GM21381 (cell line): Measurements from ENCODE around the gene LILRA2.
"Not testable (repeated sequence)": the region's sequence is repeated elsewhere in the genome, so short reads cannot be mapped to it uniquely, and the experiment has no call there.

Source experiments
- ATAC-seq: cut with Tn5 transposase; IDR thresholded peaks from one replicate; pipeline ENCODE4 v1.9.1; 2021; ENCODE audit warnings: mild to moderate bottlenecking, moderate library complexity; ENCODE audit not compliant: unreplicated experiment

The LILRA2 gene

GRCh38 chr19:54608205-54608604, 34.6 kb downstream of the LILRA2 start:
- ATAC-seq = no peak

GRCh38 chr19:54608792-54609191, 35.2 kb downstream of the LILRA2 start:
- no peak for ATAC-seq

DNA sequence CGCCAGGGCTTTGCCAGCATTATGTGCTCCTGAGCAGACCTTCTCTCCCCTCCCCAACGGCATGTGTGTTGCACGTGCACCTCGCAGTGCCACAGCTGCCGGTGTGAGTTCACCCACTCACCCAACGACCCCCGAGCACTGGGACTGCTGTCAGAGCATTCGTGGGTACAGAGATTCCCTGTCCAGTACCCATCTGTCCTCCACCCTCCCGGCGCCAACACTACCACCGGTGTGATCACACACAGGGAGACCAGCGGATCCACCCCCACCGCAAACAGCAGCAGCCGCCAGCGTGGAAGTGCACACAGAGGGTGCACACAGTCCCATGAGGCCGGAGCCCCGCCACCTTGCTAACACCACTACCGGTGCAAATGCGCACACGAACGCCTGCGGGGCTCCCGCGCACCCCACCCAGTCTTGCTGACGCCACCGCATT, 35.8 kb downstream of the LILRA2 start:
- ATAC-seq = no peak

DNA sequence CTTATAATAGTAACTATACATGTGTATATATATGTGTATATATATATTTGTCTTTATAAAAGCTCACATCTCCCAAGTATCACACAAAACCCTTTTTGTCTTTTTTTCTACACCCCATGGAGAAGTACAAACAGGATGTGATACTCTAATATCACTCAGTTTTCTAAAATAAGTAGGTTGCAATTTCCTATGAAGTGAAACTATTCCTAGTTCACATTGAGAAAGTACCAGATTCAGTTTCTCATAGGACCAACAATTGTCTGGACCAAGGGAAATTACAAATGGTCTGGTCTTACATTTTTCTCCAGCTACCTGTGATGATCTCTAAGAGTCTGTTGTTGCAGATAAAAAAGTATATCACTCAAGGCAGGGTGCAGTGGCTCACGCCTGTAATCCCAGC, 38.8 kb downstream of the LILRA2 start:
- ATAC-seq = no peak

GRCh38 chr19:54614726-54615125, 41.1 kb downstream of the LILRA2 start:
- ATAC-seq = no peak

DNA sequence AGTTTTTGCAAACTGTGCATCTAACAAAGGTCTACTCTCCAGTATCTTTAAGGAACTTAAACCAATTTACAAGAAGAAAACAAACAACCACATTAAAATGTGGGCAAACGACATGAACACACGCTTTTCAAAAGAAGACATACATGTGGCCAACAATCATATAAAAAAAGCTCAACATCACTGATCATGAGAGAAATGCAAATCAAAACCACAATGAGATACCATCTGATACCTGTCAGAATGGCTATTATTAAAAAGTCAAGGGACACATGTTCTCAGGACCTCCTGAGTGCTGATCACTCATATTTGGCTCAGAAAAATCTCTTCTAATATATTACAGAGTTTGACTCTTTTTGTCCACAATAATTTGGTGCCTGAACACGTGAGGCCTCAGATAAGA, 42.5 kb downstream of the LILRA2 start:
- ATAC-seq = no peak

- ATAC-seq = peak; percentile 85
Observed at GRCh38 chr19:54616821-54617560, 43.4 kb downstream of the LILRA2 start.

GRCh38 chr19:54620464-54620863, 46.9 kb downstream of the LILRA2 start:
- ATAC-seq = no peak

DNA sequence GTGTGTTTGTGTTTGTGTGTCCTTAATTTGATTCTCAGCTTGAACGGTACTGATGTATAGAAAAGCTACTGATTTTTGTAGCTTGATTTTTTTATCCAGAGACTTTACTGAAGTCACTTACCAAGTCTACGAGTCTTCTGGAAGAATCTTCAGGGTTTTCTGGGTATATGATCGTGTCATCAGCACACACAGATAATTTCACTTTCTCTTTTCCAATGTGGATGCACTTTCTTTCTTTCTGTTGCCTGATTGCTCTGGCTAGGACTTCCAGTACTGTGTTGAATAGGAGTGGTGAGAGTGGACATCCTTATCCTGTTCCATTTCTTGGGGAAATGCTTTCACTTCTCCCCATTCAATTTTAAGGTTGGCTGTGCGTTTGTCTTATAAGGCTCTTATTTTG, 48.8 kb downstream of the LILRA2 start:
- ATAC-seq = no peak

DNA sequence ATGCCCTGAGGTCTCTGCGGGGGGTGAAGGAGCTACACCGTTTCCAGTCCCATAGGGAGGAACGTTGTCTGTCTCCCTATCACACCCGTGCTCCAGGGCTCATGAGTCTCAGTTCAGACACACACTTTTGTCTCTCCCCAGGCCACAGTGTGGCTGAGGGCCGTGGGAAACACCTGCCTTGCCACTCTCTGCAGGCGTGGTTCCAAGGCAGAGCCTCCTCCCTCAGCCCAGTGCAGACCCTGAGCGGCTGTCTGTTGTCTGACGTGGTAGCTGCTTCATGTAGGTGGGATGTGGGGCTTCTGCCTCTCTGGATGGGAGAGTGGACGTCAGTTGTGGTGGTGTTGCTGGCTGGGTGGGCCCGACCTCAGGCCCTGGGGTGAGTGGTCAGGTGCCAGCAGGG, 50.6 kb downstream of the LILRA2 start:
- ATAC-seq = not testable (repeated sequence)

DNA sequence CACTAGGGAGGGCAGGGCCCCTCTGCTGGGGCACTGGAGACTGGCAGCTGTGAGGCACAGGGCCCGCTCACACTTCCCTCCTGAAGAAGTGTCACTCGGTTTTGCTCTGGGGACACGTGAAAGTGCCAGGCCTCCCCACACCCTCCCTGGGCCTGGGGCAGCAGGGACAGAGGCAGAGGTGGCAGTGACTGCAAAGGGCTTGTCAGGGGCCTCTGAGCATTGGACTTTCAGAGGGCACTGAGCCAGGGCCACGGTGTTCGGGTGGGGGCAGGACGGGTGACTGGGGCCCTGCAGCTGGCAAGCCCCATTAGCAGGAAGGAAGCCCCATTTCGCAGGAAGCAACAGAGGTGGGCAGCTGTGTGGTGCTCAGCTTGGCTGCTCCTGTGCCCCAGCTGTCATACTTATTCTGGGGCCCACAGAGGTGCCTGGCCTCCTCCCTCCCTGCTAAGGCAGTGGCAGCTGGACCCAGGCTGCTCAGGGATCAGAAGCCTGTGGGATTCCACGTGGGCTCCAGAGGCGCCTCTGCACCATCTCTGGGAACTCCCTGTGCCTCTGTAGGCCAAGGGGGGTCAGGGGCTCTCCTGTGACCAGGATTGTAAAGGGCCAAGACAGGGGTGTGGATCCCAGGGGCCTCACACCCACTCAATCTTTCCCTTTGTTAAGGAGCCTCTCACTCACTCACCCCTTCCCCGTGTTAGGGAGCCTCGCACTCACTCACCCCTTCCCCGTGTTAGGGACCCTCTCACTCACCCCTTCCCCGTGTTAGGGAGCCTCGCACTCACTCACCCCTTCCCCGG, 51.5 kb downstream of the LILRA2 start:
- not testable (repeated sequence) for ATAC-seq

DNA sequence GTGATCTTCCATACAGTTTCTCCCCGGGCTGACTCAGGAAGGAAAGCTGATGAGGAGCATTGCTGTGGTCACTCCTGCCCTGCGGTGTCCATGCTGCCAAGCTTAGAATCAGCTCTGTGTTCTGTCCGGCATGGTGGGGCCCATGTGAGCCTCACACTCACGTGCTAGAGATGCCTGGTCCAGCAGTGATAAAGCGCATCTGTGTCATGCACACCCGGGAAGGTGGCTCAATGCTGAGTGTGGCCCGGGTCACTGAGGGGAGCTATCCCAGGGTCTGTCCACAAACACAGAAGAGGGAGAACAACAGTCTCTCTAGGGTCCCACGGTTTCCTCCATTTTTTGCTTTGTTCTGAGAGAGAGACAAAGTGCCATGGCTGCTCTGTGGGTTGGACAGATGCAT, 53.2 kb downstream of the LILRA2 start:
- no peak for ATAC-seq

- not testable (repeated sequence) for ATAC-seq
Observed at GRCh38 chr19:54627912-54628311, 54.3 kb downstream of the LILRA2 start.

DNA sequence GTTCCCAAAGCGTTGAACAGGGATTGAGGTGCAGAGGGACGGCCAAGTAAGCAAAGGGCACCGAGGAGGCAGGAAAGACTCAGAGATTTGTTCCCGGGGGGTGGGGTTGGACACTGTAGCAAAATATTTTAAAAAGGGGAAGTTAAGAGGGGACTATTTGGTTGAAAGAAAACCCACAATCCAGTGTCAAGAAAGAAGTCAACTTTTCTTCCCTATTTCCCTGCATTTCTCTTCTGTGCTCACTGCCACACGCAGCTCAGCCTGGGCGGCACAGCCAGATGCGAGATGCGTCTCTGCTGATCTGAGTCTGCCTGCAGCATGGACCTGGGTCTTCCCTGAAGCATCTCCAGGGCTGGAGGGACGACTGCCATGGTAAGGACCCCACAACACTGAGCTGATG, 56.7 kb downstream of the LILRA2 start, which contains the start of gene LILRB1:
TSS of gene LILRB1 (plus strand) at position 223 of the 400 bp plus-strand sequence. CDS start 590 bp downstream, outside the sequence.
- ATAC-seq = not testable (repeated sequence)

GRCh38 chr19:54630782-54631181, 57.2 kb downstream of the LILRA2 start:
- ATAC-seq = no peak

DNA sequence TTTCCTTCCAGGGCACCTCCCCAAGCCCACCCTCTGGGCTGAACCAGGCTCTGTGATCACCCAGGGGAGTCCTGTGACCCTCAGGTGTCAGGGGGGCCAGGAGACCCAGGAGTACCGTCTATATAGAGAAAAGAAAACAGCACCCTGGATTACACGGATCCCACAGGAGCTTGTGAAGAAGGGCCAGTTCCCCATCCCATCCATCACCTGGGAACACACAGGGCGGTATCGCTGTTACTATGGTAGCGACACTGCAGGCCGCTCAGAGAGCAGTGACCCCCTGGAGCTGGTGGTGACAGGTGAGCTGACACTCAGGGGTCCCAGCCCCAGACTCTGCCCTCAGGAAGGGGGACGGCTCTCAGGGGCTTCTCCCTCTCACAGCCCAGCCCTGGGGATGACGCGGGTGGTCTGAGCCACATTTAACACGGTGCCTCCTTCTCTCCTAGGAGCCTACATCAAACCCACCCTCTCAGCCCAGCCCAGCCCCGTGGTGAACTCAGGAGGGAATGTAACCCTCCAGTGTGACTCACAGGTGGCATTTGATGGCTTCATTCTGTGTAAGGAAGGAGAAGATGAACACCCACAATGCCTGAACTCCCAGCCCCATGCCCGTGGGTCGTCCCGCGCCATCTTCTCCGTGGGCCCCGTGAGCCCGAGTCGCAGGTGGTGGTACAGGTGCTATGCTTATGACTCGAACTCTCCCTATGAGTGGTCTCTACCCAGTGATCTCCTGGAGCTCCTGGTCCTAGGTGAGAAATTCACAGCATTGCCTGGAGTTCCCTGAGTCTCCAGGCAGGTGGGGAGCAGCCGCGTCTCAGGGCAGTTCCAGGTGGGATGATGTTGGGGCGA, 58.1 kb downstream of the LILRA2 start:
- ATAC-seq = not testable (repeated sequence)

DNA sequence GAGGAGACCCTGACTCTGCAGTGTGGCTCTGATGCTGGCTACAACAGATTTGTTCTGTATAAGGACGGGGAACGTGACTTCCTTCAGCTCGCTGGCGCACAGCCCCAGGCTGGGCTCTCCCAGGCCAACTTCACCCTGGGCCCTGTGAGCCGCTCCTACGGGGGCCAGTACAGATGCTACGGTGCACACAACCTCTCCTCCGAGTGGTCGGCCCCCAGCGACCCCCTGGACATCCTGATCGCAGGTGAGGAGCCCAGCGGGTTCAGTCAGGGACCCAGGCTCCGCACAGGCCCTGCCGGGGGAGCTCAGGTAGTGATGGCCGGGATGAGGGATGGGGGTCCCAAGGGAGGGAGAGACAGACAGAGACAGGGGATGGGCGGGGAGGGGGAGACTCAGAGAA, 58.9 kb downstream of the LILRA2 start:
- not testable (repeated sequence) for ATAC-seq

GRCh38 chr19:54633401-54633800, 59.8 kb downstream of the LILRA2 start:
- no peak for ATAC-seq

DNA sequence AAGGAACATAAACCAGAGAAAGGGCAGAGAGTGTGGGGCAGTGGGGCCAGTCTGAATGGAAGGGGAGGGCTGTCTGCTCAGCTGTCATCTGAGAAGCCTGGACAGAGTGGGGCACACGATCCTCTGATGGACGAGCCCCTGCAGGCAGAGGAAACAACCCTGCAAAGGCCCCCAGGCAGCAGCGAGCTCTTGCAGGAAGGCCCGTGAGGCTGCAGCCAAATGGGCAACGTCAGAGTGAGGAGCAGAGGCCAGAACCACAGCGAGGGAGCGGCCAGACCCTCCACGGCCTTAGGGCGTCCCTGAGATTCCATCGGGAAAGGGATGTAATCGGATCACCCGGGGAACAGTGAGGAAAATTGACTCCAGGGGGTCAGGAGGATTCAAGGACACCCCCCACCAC, 62.5 kb downstream of the LILRA2 start:
- ATAC-seq = not testable (repeated sequence)

- no peak for ATAC-seq
Observed at GRCh38 chr19:54638683-54639082, 65.1 kb downstream of the LILRA2 start.
